ENCODE results near the gene ABCC9. TPM values are rescaled to one million over a fixed set of nuclear protein-coding genes. Genes with fewer than 3 reads are reported as not detected.

The ABCC9 gene
- total and polyA plus RNA-seq, 9 donors, result 4.9 to 54.8 (median 19.0) TPM

- Histone ChIP-seq H3K27me3 (no peaks in the 10 kb centered on the region), H3K4me3 (peak overlapping the region; percentile 50), H3K9me3 (no peaks in the 10 kb centered on the region), H3K36me3 (no peaks in the 10 kb centered on the region), H3K4me1 (ENCODE audit: insufficient read depth) (peaks cover 2% of the 10 kb centered on the region), H3K27ac (peak overlapping the region in 1 of 2 donors; percentile 75)
- TF ChIP-seq EP300 (IDR thresholded peaks at IDR 0.05) (no peak), POLR2A (IDR thresholded peaks at IDR 0.05) (no peak), CTCF (IDR thresholded peaks at IDR 0.05) (no peak)
- 45 to 48% (median 46%) methylated on average over 11 of the region's 11 CpGs for WGBS, 3 donors
- intact Hi-C loops (cut with DNase I), result loop anchor here in 3 of 4 donors (5.0 to 10.0 kb wide), 2 partner anchors 170 to 178 kb away; partner anchors contain the start of gene KCNJ8 (in 2 of the 3)
- no peak for DNase-seq
These were observed 1.1 kb upstream of the ABCC9 start for GRCh38 chr12:21942377-21942703.

- no peaks in the 10 kb centered on the region for H3K27me3 ChIP-seq
- H3K9me3 ChIP-seq, result no peaks in the 10 kb centered on the region
- H3K27ac ChIP-seq, result peak overlapping the region; percentile 73 to 75
- 2% methylated on average over 51 of the region's 51 CpGs for WGBS, 3 donors
- peak overlapping the region; percentile 50 for H3K4me3 ChIP-seq
- peaks cover 2% of the 10 kb centered on the region for H3K4me1 ChIP-seq (ENCODE audit: insufficient read depth)
- DNase-seq, result peak; percentile 69 to 83 (median 75)
- H3K36me3 ChIP-seq, result no peaks in the 10 kb centered on the region
- TF ChIP-seq EP300 (IDR thresholded peaks at IDR 0.05) (no peak), CTCF (IDR thresholded peaks at IDR 0.05) (peak; percentile 38 to 48 (median 47)), POLR2A (IDR thresholded peaks at IDR 0.05) (no peak)
- intact Hi-C loops (cut with DNase I), result loop anchor here in 3 of 4 donors (5.0 to 10.0 kb wide), 2 partner anchors 169 to 177 kb away; partner anchors contain the start of gene KCNJ8 (in 2 of the 3)
These were observed 515 bp upstream of the ABCC9 start for GRCh38 chr12:21941506-21942376.

GRCh38 chr12:21939435-21939834, 1.8 kb downstream of the ABCC9 start:
- TF ChIP-seq EP300 (IDR thresholded peaks at IDR 0.05) (no peak), CTCF (IDR thresholded peaks at IDR 0.05) (no peak), POLR2A (IDR thresholded peaks at IDR 0.05) (no peak)
- Histone ChIP-seq H3K27me3 (no peaks in the 10 kb centered on the region), H3K4me3 (peak overlapping the region; percentile 50), H3K36me3 (no peaks in the 10 kb centered on the region), H3K4me1 (ENCODE audit: insufficient read depth) (peaks cover 2% of the 10 kb centered on the region), H3K9me3 (no peaks in the 10 kb centered on the region), H3K27ac (no peak overlapping the region)
- intact Hi-C loops (cut with DNase I), result no loop called here
- no peak for DNase-seq
- WGBS, 3 donors, result 82 to 85% (median 82%) methylated on average over 4 of the region's 4 CpGs

GRCh38 chr12:21938879-21939278, 2.3 kb downstream of the ABCC9 start:
- TF ChIP-seq EP300 (IDR thresholded peaks at IDR 0.05) (no peak), POLR2A (IDR thresholded peaks at IDR 0.05) (no peak), CTCF (IDR thresholded peaks at IDR 0.05) (no peak)
- DNase-seq, result no peak
- Histone ChIP-seq H3K27ac (no peak overlapping the region), H3K27me3 (no peaks in the 10 kb centered on the region), H3K9me3 (no peaks in the 10 kb centered on the region), H3K4me3 (peak overlapping the region; percentile 22), H3K4me1 (ENCODE audit: insufficient read depth) (peaks cover 2% of the 10 kb centered on the region), H3K36me3 (no peaks in the 10 kb centered on the region)
- whole genome bisulfite sequencing, 3 donors, result 85 to 90% (median 88%) methylated on average over 7 of the region's 7 CpGs
- intact Hi-C loops (cut with DNase I), result no loop called here

Data from ovary (tissue), 9 donors.